ENCODE data around the gene RNU6-8. TPM values are rescaled to one million over a fixed set of nuclear protein-coding genes. Genes with fewer than 3 reads are reported as not detected.
A peak's percentile ranks its signal among the peaks of the same experiment; 100 is the strongest.

RNU6-8 gene
- total RNA-seq, 2 experiments from 2014 or later = not detected

DNA sequence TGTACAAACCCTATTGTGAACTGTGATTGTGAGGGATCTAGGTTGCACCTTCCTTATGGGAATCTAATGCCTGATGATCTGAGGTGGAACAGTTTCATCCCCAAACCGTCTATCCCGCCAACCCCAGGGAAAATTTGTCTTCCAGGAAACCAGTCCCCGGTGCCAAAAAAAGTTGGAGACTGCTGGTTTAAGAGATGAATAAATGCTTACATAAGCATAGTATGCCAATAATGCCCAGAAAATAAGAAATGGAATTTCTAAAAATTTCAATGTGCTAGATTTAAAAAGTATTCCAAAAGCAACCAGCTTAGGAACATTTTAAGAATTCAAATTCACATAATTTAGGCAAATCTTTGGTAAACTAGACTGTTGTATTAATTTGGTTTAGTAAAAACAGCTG lies 5.4 kb upstream of the RNU6-8 start:
- intact Hi-C loops (cut with micrococcal nuclease) = no loop called here

DNA sequence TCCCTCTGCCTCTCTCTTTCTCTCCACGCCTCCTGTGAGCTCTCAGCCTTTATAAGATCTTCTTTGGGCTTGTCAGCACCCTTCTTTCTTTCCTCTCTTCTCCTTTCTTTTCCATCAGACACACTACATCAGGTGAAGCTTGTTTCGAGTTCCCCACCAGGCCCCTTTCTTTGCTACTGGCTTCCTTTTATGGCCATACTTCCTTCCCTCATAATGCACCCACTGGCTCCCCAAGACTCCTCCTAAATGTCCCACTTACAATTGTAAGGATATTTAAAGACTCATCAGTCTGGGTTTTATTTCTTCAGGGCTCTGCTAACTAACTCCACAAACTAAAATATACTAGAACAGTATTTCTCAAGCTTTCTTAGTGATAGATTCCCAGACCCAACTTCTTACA lies 3.5 kb upstream of the RNU6-8 start:
- ChIA-PET CTCF (interaction anchor here (0.8 to 3.1 kb wide), 9 partner anchors 9 to 353 kb away, joined by 3 to 9 read pairs (median 4); no protein-coding TSS in a partner anchor), POLR2A (interaction anchor here (0.9 to 1.1 kb wide), 2 partner anchors 12 to 130 kb away, joined by 3 to 4 read pairs; no protein-coding TSS in a partner anchor)
- ATAC-seq = no peak
- peaks cover 34% of the 10 kb centered on the region for H3K4me1 Mint-ChIP-seq (ENCODE audit: low read depth)
- no peaks in the 10 kb centered on the region for H3K36me3 Mint-ChIP-seq (ENCODE audit: low read depth)
- no peak for DNase-seq
- H3K27ac Mint-ChIP-seq = no peak overlapping the region
- intact Hi-C loops (cut with micrococcal nuclease) = no loop called here
- TF ChIP-seq, protein P1, sequence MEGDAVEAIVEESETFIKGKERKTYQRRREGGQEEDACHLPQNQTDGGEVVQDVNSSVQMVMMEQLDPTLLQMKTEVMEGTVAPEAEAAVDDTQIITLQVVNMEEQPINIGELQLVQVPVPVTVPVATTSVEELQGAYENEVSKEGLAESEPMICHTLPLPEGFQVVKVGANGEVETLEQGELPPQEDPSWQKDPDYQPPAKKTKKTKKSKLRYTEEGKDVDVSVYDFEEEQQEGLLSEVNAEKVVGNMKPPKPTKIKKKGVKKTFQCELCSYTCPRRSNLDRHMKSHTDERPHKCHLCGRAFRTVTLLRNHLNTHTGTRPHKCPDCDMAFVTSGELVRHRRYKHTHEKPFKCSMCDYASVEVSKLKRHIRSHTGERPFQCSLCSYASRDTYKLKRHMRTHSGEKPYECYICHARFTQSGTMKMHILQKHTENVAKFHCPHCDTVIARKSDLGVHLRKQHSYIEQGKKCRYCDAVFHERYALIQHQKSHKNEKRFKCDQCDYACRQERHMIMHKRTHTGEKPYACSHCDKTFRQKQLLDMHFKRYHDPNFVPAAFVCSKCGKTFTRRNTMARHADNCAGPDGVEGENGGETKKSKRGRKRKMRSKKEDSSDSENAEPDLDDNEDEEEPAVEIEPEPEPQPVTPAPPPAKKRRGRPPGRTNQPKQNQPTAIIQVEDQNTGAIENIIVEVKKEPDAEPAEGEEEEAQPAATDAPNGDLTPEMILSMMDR (IDR thresholded peaks at IDR 0.05) = no peak
- no peak overlapping the region for H3K4me3 Mint-ChIP-seq
- H3K27me3 Mint-ChIP-seq = peaks cover 2% of the 10 kb centered on the region
- no peaks in the 10 kb centered on the region for H3K9me3 Mint-ChIP-seq

More for the DNA sequence above, 5.4 kb upstream of the RNU6-8 start:
- Mint-ChIP-seq H3K27ac (no peak overlapping the region), H3K27me3 (peaks cover 2% of the 10 kb centered on the region), H3K9me3 (no peaks in the 10 kb centered on the region), H3K4me3 (no peak overlapping the region), H3K36me3 (ENCODE audit: low read depth) (no peaks in the 10 kb centered on the region), H3K4me1 (ENCODE audit: low read depth) (peaks cover 23% of the 10 kb centered on the region)
- ChIA-PET CTCF (interaction anchor here (0.7 to 3.1 kb wide), 4 partner anchors 11 to 108 kb away, joined by 3 to 9 read pairs (median 5); no protein-coding TSS in a partner anchor), POLR2A (no interaction called here)
- DNase-seq = no peak
- ATAC-seq = no peak
- TF ChIP-seq, protein P1 (IDR thresholded peaks at IDR 0.05) = no peak

DNA sequence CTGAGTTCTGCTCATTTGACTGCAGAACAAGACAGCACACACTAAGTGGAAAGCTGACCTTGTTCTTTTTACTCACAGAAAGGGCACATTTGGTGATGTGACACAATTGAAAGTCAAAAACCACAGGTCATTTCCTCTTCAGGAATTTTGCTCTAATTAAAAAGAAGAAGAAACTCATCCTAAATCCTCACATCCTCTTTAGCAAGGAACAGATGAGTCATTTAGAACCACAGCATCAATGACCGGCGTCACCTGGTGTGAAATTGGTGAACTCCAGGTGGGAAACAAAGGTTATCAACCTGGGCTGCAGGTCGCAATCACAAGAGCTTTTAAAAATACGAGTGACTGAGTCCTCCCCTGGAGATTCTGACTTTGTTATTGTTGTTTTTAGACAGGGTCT lies 2.9 kb upstream of the RNU6-8 start:
- Mint-ChIP-seq H3K27me3 (peaks cover 2% of the 10 kb centered on the region), H3K4me3 (no peak overlapping the region), H3K4me1 (ENCODE audit: low read depth) (peaks cover 35% of the 10 kb centered on the region), H3K36me3 (ENCODE audit: low read depth) (no peaks in the 10 kb centered on the region), H3K27ac (no peak overlapping the region), H3K9me3 (no peaks in the 10 kb centered on the region)
- no peak for ATAC-seq
- peak; percentile 33 for DNase-seq
- POLR2A ChIA-PET = interaction anchor here (0.9 to 1.1 kb wide), 2 partner anchors 13 to 129 kb away, joined by 3 to 4 read pairs; no protein-coding TSS in a partner anchor
- intact Hi-C loops (cut with micrococcal nuclease) = no loop called here
- TF ChIP-seq, protein P1 (IDR thresholded peaks at IDR 0.05) = no peak
- CTCF ChIA-PET = interaction anchor here (0.9 to 3.1 kb wide), 5 partner anchors 9 to 280 kb away, joined by 4 to 9 read pairs (median 5); no protein-coding TSS in a partner anchor

DNA sequence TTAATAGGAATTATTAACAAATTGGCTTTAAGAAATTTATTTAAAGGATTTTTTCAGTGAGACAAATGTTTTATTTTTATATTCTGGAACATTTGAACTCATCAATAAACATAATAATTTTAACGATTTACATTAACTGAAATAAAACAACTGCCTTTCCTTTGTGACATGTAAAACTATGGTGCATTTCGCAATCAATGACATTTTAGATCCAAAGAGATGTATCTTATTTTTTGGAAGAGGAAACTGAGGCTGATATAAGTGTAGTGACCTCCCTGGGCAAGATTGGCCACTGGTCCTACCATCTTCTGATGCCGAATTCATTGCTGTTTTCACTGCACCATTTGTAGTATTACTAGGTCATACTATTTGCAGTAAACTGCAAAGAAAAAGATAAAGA lies 2.5 kb upstream of the RNU6-8 start:
- Mint-ChIP-seq H3K4me3 (no peak overlapping the region), H3K27ac (no peak overlapping the region), H3K9me3 (no peaks in the 10 kb centered on the region), H3K36me3 (ENCODE audit: low read depth) (no peaks in the 10 kb centered on the region), H3K4me1 (ENCODE audit: low read depth) (peaks cover 38% of the 10 kb centered on the region), H3K27me3 (peaks cover 2% of the 10 kb centered on the region)
- POLR2A ChIA-PET = no interaction called here
- TF ChIP-seq, protein P1 (IDR thresholded peaks at IDR 0.05) = no peak
- intact Hi-C loops (cut with micrococcal nuclease) = no loop called here
- CTCF ChIA-PET = interaction anchor here (0.9 to 3.1 kb wide), 5 partner anchors 8 to 280 kb away, joined by 4 to 9 read pairs (median 5); no protein-coding TSS in a partner anchor
- ATAC-seq = no peak
- no peak for DNase-seq

DNA sequence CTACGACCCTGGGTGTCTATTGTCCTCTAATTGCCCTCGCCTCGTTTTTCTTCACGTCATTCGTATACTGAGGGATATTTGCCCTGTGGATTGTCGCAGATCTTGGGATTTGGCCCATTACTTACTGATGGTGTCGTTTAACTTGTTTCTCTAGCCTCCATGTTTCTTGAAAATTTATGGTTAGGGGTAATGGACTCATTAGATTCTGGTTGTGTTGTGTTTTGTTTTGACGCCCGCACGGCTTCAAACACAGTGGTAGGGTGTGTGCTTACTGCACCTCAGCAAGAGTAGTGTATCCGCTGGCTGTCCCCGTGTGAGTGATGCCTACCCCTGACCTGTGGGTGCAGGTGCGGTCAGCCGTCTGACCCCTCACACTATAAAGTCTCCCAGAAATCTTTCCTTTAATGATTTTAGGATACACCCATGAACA lies 874 bp upstream of the RNU6-8 start:
- DNase-seq (peak; percentile 39), ATAC-seq (no peak)
- H3K27me3 Mint-ChIP-seq = peaks cover 2% of the 10 kb centered on the region
- no peaks in the 10 kb centered on the region for H3K9me3 Mint-ChIP-seq
- H3K27ac Mint-ChIP-seq = peak overlapping the region; percentile 98
- ChIA-PET POLR2A (interaction anchor here (0.6 kb wide), 1 partner anchor 219 kb away, joined by 3 read pairs; no protein-coding TSS in a partner anchor), CTCF (interaction anchor here (1.0 to 1.7 kb wide), 4 partner anchors 8 to 126 kb away, joined by 4 to 6 read pairs (median 4); no protein-coding TSS in a partner anchor)
- no peaks in the 10 kb centered on the region for H3K36me3 Mint-ChIP-seq (ENCODE audit: low read depth)
- intact Hi-C loops (cut with micrococcal nuclease) = loop anchor here (5.0 kb wide), 2 partner anchors 48 to 642 kb away; partner anchors contain the start of gene NUBPL
- TF ChIP-seq, protein P1 (IDR thresholded peaks at IDR 0.05) = no peak
- H3K4me1 Mint-ChIP-seq (ENCODE audit: low read depth) = peaks cover 40% of the 10 kb centered on the region
- peak overlapping the region; percentile 78 for H3K4me3 Mint-ChIP-seq
